Hepatocyte (in vitro differentiated cells): ENCODE data around the gene KLHL5.

ENCODE experiments used
- EZH2 ChIP-seq: fragments of 200-600 bp; sonication (generic); IDR thresholded peaks from 2 replicates; pipeline ENCODE4 v1.6.1; 2016; ENCODE audit warnings: antibody characterized with exemption, mild to moderate bottlenecking, borderline replicate concordance
- EZH2phosphoT487 ChIP-seq: fragments of 200-600 bp; sonication (generic); IDR thresholded peaks from one replicate; pipeline ENCODE4 v1.6.1; 2018; ENCODE audit warnings: antibody characterized with exemption, mild to moderate bottlenecking, low read depth, moderate library complexity; ENCODE audit not compliant: unreplicated experiment, severe bottlenecking
- TF ChIP-seq, protein P1 (sequence below): fragments of 200-600 bp; sonication (generic); IDR thresholded peaks from 2 replicates; pipeline ENCODE4 v1.5.1; 2016; ENCODE audit warnings: antibody characterized with exemption, mild to moderate bottlenecking; ENCODE audit not compliant: poor library complexity

DNA sequence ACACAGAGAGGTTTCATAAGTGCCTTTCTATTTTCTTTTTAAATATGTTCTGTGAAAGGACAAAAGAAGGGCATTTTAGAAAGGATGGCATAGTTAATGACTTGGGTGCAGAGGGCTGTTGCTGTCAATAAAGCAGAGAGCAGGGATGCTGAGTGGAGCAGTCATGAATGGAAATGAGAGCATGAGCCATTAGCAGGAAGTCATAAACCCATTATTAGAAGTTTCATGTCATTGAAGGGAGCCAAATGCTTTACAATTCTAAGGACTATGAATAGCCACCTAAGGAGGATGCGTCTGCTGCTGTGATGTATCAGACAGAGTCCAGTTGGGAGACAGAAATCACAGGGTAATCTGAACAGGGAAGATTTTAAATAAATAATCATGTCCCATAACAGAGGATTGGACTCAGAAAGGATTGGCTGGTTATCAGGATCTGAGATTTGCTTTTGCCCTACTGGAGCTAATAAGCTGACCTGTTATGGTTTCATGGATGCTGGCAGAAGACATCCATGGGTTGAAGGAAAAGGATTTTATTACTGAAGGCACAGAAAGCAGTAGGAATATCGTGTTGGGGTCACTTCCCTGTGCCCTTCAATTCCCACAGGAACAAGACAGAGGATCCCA lies 72.8 kb downstream of the KLHL5 start:
- TF ChIP-seq, protein P1, sequence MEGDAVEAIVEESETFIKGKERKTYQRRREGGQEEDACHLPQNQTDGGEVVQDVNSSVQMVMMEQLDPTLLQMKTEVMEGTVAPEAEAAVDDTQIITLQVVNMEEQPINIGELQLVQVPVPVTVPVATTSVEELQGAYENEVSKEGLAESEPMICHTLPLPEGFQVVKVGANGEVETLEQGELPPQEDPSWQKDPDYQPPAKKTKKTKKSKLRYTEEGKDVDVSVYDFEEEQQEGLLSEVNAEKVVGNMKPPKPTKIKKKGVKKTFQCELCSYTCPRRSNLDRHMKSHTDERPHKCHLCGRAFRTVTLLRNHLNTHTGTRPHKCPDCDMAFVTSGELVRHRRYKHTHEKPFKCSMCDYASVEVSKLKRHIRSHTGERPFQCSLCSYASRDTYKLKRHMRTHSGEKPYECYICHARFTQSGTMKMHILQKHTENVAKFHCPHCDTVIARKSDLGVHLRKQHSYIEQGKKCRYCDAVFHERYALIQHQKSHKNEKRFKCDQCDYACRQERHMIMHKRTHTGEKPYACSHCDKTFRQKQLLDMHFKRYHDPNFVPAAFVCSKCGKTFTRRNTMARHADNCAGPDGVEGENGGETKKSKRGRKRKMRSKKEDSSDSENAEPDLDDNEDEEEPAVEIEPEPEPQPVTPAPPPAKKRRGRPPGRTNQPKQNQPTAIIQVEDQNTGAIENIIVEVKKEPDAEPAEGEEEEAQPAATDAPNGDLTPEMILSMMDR: no peak
- TF ChIP-seq EZH2 (no peak), EZH2phosphoT487 (no peak)
